GM10266 (cell line): Measurements from ENCODE around the gene GOLGA6C.
A peak's percentile ranks its signal among the peaks of the same experiment; 100 is the strongest.

Experiments used
- DNase-seq: peaks from one replicate; pipeline ENCODE4 v3.0.0; 2012; ENCODE audit errors: extremely low spot score
- TF ChIP-seq, protein P1 (sequence below): IDR thresholded peaks from 2 replicates; pipeline ENCODE4 v1.5.1; 2012; ENCODE audit warnings: mild to moderate bottlenecking, low read depth; ENCODE audit not compliant: control insufficient read depth, insufficient read depth; ENCODE audit errors: missing control alignments

The GOLGA6C gene

DNA sequence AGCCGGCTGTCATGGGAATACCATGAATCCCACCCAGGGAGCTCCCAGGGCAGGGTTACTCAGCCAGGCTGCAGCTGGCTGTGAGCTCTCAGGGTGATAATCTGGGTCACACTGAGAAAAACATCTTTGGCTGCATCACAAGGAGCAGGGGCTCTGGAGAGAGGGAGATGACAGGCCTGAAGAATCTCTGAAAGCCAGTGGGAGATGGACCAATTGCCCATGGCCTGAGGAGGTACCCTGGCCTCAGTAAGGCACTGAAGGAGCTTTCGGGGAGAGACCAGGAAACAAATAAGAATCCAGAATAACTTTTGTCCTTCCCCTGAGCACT is 28.2 kb upstream of the GOLGA6C start:
- DNase-seq = no peak

DNA sequence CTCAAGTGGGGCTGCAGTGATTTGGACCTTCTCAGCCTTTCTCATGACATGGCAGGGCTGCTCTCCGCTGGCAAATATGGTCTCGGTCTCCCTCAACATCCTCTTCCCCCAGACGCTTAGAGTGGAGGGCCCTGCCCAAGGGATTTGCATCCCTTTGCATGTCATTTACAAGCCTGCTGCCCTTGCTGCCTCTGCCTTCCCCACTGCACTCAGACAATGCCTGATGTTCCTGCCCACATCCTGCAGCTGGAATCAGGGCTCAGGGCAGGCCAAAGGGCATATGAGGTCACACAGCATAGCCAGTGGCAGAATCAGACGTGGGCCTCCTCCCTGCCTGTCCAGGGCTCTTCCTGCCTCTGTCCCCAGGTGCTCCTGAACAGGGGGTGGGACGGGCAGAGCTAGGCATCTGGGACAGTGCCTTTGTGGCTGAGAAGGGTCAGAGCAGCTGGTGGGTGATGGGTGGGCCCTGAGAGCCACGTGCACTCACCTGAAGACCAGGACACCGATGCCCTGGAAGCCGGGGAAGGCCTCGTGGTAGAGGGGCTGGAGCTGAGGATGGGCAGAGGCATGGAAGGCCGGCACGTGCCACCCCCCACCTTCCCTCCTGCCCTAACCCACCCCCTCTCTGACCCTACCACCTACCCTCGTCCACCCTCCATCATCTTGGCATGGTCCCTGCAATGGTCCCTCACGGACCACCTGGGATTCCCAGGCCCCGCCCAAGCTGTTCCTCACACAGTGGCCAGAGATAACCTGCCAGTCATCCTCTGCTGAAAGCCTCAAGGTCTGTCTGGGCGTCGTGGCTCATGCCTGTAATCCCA is 27.4 kb upstream of the GOLGA6C start:
- DNase-seq = peak; percentile 7
- TF ChIP-seq, protein P1, sequence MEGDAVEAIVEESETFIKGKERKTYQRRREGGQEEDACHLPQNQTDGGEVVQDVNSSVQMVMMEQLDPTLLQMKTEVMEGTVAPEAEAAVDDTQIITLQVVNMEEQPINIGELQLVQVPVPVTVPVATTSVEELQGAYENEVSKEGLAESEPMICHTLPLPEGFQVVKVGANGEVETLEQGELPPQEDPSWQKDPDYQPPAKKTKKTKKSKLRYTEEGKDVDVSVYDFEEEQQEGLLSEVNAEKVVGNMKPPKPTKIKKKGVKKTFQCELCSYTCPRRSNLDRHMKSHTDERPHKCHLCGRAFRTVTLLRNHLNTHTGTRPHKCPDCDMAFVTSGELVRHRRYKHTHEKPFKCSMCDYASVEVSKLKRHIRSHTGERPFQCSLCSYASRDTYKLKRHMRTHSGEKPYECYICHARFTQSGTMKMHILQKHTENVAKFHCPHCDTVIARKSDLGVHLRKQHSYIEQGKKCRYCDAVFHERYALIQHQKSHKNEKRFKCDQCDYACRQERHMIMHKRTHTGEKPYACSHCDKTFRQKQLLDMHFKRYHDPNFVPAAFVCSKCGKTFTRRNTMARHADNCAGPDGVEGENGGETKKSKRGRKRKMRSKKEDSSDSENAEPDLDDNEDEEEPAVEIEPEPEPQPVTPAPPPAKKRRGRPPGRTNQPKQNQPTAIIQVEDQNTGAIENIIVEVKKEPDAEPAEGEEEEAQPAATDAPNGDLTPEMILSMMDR = no peak

More for the DNA sequence above, 28.2 kb upstream of the GOLGA6C start:
- TF ChIP-seq, protein P1 = no peak

DNA sequence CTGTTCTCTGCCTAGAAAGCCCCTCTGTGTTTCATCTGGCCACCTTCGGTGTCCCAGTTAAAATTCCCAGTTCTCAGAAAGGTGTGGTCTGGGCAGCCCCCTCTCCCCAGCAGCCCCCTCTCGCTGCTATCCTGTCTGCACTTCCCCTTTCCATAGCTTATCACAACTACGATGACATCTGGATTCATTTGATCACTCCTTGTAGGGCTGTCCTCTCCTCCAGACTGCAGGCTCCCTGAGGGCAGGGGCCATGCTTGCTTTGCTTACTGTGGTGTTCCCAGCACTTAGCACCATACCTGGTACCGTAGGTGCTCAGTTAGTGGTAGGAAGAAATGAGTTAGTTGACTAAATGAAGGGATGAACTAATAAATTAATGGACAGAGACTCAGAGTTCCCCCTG is 26.3 kb upstream of the GOLGA6C start:
- peak; percentile 6 for DNase-seq
- TF ChIP-seq, protein P1 = no peak

DNA sequence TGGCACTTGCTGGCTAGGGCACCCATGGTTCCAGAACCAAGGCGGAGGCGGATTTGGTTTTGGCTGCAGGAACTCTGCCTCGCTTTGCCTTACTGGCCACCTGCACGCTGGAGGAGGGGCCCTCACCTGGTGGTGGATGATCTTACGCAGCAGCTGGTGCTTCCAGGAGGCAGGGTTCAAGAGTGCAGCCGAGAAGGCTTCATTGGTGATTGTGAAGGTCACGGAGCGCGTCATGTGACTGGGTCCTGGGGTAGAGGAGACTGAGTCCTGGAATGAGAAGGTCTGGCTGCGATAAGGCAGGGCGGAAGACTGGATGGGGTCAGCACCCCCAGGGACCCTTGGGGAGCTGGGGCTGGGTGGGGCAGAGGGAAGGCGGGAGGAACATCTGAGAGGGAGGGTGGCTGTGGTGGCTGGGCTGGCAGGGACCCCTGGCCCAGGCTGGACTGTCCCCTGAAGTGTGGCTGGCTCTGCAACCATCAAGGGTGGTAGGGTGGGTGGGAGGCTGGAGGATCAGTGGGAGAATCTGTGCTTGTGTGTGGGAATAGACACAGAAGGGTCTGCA is 25.8 kb upstream of the GOLGA6C start:
- no peak for DNase-seq
- TF ChIP-seq, protein P1 = no peak

DNA sequence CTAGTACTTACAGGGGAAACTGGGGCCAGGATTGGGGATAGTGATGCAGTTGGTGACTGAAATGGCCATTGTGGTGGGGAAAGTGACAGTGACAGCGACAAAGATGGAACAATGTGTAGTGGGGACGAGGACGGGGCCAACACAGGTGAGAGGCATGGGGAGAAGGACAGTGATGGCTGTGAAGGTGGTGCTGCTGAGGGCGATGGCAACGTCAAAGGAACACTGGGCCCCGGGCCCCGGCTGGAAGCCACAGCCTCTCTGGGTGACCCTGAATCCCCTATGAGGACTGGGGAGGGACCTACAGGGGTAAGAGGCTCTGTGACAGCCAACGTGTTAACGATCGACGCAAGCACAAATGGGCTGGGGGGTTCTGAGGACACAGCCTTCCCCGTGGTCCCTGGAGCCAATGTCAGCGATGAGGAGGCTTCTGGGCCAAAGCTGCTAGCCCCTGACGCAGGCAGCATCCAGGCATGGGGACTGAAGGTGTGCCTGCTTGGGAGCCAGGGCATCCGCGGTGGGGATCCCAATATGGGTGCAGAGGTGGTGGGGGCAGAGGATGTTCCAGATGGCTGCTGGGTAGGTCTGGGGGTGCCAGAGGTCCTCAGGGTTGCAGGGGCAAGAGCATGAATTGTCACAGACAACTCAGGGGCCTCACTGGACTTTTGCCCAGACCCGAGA is 25.2 kb upstream of the GOLGA6C start:
- TF ChIP-seq, protein P1 = no peak
- peak; percentile 3 for DNase-seq

DNA sequence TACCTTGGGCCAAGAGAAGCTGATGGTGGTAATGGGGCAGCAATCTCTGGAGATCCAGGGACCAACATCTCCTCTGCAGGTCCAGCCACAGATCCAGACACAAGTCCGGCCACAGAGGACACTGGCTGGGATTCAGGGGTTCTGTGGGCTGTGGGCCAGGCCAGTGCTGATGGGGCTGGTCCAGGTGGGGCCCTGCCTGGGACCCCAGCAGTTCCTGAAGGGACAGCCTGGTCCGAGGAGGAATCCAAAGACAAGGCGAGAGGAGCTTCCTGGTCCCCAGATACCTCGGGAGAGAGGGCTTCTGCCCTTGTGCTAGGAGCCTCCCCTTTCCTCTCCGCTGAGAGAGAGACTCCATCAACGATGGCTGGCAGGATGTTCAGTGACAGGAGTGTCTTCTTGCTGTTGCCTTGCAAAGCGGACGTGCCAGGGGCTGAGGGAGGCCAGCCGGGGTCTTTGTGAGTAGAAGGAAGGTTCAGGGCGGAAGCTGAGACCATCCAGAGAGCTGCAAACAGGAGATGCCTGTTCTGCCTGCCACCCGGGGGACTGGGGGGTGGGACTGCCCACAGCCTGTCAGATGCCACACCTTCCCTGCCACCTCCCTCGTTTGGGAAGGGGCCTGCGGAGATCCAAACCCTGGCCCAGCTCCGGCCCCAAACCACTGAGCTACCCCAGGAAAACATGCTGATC is 24.5 kb upstream of the GOLGA6C start:
- no peak for DNase-seq
- TF ChIP-seq, protein P1 = no peak
